Measurements from ENCODE around the gene SNAP47. TPM values are rescaled to one million over a fixed set of nuclear protein-coding genes. Genes with fewer than 3 reads are reported as not detected.
A peak's percentile ranks its signal among the peaks of the same experiment; 100 is the strongest.

The SNAP47 gene
- polyA plus RNA-seq, 1 donor = 25.2 TPM

DNA sequence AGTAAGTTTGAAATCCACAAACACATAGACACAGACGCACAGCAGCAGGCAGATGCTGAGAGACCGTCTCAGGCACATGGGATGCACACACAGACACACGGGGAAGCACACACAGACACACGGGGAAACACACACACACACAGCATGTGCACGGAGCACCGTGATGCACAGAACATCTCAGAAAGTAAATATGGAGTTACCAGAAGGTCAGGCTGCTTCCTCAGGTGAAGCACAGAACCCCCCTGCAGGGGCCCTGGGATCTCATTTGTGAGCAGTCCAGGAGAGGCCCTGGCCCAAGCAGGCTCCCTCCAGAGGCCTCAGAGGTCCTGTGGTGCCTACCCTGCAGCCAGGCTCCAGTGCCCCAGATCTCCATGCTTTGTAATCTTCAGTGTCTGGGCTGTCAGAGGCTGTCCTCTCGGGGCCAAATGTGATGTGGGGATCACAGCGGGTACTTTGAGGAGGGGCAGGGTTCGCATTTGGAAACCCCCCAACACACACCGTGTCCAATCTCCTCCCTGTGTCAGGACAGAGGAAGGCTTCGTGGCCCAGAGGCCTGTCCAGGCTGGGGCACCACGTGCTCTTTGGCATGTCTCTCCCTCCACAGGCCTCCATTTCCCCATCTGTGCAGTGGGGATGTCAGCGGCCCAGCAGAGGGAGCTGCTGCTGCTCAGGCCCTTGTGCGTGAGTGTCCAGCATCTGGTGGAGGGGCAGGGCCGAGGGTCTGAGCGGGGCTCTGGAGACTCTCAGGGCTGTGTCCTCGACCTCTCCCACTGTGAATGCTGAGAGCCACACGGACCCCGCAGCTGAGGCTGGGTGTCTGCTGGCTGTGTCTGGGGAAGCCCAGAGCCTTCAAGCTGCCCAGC is 57.2 kb downstream of the SNAP47 start:
- Histone ChIP-seq H3K9me3 (ENCODE audit: control insufficient read depth, low read depth, low read length) (no peaks in the 10 kb centered on the region), H3K4me1 (ENCODE audit: control insufficient read depth, insufficient read depth, low read length) (peaks cover 7% of the 10 kb centered on the region), H3K27ac (ENCODE audit: low read length) (no peak overlapping the region), H3K36me3 (ENCODE audit: control insufficient read depth, insufficient read depth, low read length) (no peaks in the 10 kb centered on the region), H3K27me3 (ENCODE audit: control insufficient read depth, insufficient read depth, low read length) (peaks cover 16% of the 10 kb centered on the region), H3K4me3 (ENCODE audit: low read length) (no peak overlapping the region)
- DNase-seq = no peak
- no CpG with 5 or more reads among the region's 19 CpGs for WGBS (ENCODE audit: insufficient coverage, low lambda C conversion rate)

DNA sequence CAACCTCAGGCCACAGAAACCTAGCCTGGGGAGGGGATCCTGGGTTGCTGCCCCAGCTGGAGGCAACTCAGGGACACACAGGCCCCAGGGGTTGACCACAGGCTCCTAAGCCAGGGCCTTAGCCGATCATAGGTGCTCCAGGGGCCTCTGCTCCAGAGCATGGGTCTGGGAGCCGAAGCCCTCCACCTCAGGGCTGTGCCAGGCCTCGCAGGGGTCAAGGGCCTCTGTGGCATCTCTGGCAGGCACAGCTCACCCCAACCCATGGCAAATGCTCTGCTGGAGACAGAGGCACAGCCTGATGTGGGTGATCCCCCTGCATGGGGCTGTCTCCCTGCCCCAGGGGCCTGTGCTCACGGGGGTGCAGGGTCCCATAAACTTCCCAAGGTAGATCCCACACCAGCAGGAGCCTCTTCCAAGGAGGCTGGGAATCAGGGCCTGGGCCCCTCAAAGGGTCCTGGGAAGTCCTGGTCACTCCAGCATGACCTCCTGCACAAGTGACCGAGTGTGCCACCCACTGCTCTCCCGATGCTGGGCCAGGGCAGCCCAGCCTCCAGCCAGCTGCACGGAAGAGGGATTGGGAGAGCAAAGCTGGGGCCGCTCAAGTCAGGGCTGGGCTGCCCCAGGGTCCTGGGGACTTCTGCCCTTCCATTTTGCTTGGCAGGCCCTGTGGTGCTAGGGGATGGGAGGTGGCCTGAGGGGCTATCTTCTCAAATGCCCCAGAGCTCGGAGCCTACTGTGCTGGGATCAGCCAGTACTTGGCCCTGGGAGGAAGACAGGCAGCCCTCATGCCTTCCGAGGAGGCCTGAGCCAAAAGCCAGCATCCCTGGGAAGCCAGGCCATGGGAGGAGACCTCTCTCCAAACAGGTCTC is 58.1 kb downstream of the SNAP47 start:
- Histone ChIP-seq H3K4me1 (ENCODE audit: control insufficient read depth, insufficient read depth, low read length) (peaks cover 7% of the 10 kb centered on the region), H3K9me3 (ENCODE audit: control insufficient read depth, low read depth, low read length) (no peaks in the 10 kb centered on the region)
- WGBS (ENCODE audit: insufficient coverage, low lambda C conversion rate) = no CpG with 5 or more reads among the region's 10 CpGs

GRCh38 chr1:227793948-227794816 is 58.9 kb downstream of the SNAP47 start:
- no CpG with 5 or more reads among the region's 12 CpGs for WGBS (ENCODE audit: insufficient coverage, low lambda C conversion rate)
- Histone ChIP-seq H3K27me3 (ENCODE audit: control insufficient read depth, insufficient read depth, low read length) (peaks cover 4% of the 10 kb centered on the region), H3K4me3 (ENCODE audit: low read length) (no peak overlapping the region), H3K4me1 (ENCODE audit: control insufficient read depth, insufficient read depth, low read length) (peaks cover 4% of the 10 kb centered on the region), H3K9me3 (ENCODE audit: control insufficient read depth, low read depth, low read length) (no peaks in the 10 kb centered on the region), H3K36me3 (ENCODE audit: control insufficient read depth, insufficient read depth, low read length) (no peaks in the 10 kb centered on the region), H3K27ac (ENCODE audit: low read length) (no peak overlapping the region)
- peak in 1 of 2 donors; percentile 27 for DNase-seq

More for the DNA sequence above, 58.1 kb downstream of the SNAP47 start:
- Histone ChIP-seq H3K27me3 (ENCODE audit: control insufficient read depth, insufficient read depth, low read length) (peaks cover 13% of the 10 kb centered on the region), H3K36me3 (ENCODE audit: control insufficient read depth, insufficient read depth, low read length) (no peaks in the 10 kb centered on the region), H3K4me3 (ENCODE audit: low read length) (no peak overlapping the region), H3K27ac (ENCODE audit: low read length) (no peak overlapping the region)
- no peak for DNase-seq

- Histone ChIP-seq H3K4me3 (ENCODE audit: low read length) (no peak overlapping the region), H3K27me3 (ENCODE audit: control insufficient read depth, insufficient read depth, low read length) (peaks cover 3% of the 10 kb centered on the region), H3K9me3 (ENCODE audit: control insufficient read depth, low read depth, low read length) (no peaks in the 10 kb centered on the region), H3K36me3 (ENCODE audit: control insufficient read depth, insufficient read depth, low read length) (no peaks in the 10 kb centered on the region), H3K4me1 (ENCODE audit: control insufficient read depth, insufficient read depth, low read length) (peaks cover 4% of the 10 kb centered on the region), H3K27ac (ENCODE audit: low read length) (no peak overlapping the region)
- no peak for DNase-seq
- no CpG with 5 or more reads among the region's 11 CpGs for WGBS (ENCODE audit: insufficient coverage, low lambda C conversion rate)
Observed at GRCh38 chr1:227794817-227795192, 59.6 kb downstream of the SNAP47 start.

DNA sequence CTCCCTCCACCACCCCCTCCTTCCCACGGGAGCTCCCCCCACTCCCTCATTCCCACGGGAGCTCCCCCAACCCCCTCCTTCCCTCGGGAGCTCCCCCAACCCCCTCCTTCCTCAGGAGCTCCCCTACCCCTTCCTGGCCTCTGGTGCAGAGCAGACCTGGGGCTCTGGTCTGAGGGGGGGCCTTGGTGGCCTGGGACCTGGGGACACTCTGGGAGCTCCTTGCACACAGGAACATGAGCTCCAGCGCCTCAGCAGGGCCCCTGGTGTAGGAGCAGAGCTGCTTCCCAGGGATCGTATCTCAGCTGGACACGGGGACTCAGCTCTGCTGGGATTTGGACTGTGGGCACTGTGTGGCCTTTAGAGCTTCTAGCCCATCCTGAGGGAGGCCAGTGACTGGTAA is 60.5 kb downstream of the SNAP47 start:
- no CpG with 5 or more reads among the region's 6 CpGs for WGBS (ENCODE audit: insufficient coverage, low lambda C conversion rate)
- Histone ChIP-seq H3K36me3 (ENCODE audit: control insufficient read depth, insufficient read depth, low read length) (no peaks in the 10 kb centered on the region), H3K27ac (ENCODE audit: low read length) (no peak overlapping the region), H3K4me3 (ENCODE audit: low read length) (no peak overlapping the region), H3K9me3 (ENCODE audit: control insufficient read depth, low read depth, low read length) (no peaks in the 10 kb centered on the region), H3K4me1 (ENCODE audit: control insufficient read depth, insufficient read depth, low read length) (peaks cover 4% of the 10 kb centered on the region), H3K27me3 (ENCODE audit: control insufficient read depth, insufficient read depth, low read length) (no peaks in the 10 kb centered on the region)
- no peak for DNase-seq

- no CpG with 5 or more reads among the region's 5 CpGs for WGBS (ENCODE audit: insufficient coverage, low lambda C conversion rate)
- Histone ChIP-seq H3K27ac (ENCODE audit: low read length) (no peak overlapping the region), H3K4me1 (ENCODE audit: control insufficient read depth, insufficient read depth, low read length) (peaks cover 4% of the 10 kb centered on the region), H3K36me3 (ENCODE audit: control insufficient read depth, insufficient read depth, low read length) (no peaks in the 10 kb centered on the region), H3K27me3 (ENCODE audit: control insufficient read depth, insufficient read depth, low read length) (no peaks in the 10 kb centered on the region), H3K9me3 (ENCODE audit: control insufficient read depth, low read depth, low read length) (no peaks in the 10 kb centered on the region), H3K4me3 (ENCODE audit: low read length) (no peak overlapping the region)
- no peak for DNase-seq
Observed at GRCh38 chr1:227796359-227796915, 61.2 kb downstream of the SNAP47 start.

- H3K9me3 ChIP-seq (ENCODE audit: control insufficient read depth, low read depth, low read length) = no peaks in the 10 kb centered on the region
- DNase-seq = no peak
- no peaks in the 10 kb centered on the region for H3K27me3 ChIP-seq (ENCODE audit: control insufficient read depth, insufficient read depth, low read length)
- no CpG with 5 or more reads among the region's 3 CpGs for WGBS (ENCODE audit: insufficient coverage, low lambda C conversion rate)
- H3K27ac ChIP-seq (ENCODE audit: low read length) = no peak overlapping the region
- peaks cover 4% of the 10 kb centered on the region for H3K4me1 ChIP-seq (ENCODE audit: control insufficient read depth, insufficient read depth, low read length)
- no peaks in the 10 kb centered on the region for H3K36me3 ChIP-seq (ENCODE audit: control insufficient read depth, insufficient read depth, low read length)
- no peak overlapping the region for H3K4me3 ChIP-seq (ENCODE audit: low read length)
Observed at GRCh38 chr1:227797144-227797543, 61.9 kb downstream of the SNAP47 start.

- Histone ChIP-seq H3K4me1 (ENCODE audit: control insufficient read depth, insufficient read depth, low read length) (peaks cover 4% of the 10 kb centered on the region), H3K27me3 (ENCODE audit: control insufficient read depth, insufficient read depth, low read length) (no peaks in the 10 kb centered on the region), H3K36me3 (ENCODE audit: control insufficient read depth, insufficient read depth, low read length) (no peaks in the 10 kb centered on the region), H3K27ac (ENCODE audit: low read length) (no peak overlapping the region), H3K9me3 (ENCODE audit: control insufficient read depth, low read depth, low read length) (no peaks in the 10 kb centered on the region), H3K4me3 (ENCODE audit: low read length) (no peak overlapping the region)
- DNase-seq = no peak
- WGBS (ENCODE audit: insufficient coverage, low lambda C conversion rate) = no CpG with 5 or more reads among the region's 3 CpGs
Observed at GRCh38 chr1:227797625-227798024, 62.4 kb downstream of the SNAP47 start.

DNA sequence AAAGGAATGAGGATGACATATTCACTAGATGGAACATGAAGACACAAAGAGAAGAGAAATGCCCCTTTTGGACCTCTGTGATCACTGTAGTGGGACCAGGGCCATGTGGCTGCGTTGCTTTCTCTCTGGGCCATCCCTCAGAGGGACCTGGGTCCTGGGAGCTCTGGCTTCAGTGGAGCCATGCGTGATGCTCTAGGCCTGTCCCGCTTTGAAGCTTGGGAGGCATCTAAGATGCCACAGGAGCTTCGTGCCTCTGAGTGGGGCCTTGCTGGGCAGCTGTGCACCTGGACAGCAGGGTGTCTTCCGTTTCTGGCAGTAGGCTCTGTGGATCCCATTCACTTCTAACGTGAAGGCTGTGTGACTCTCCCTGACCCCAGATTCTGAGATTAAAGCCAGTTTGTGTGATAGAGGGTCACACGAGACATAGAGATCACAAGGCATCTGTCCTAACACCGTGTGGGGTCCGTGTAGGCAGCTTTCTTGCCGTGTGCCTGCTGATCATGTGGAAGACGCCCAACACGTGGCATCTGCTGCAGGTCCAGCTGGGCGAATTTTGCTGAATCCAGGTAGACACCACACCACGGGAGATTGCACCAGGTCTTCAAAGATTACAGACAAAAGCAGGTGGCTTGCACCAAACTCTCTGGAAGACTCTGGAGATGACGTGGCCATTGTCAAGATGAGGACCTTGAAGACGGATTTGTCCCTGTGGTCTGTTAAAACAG is 63.0 kb downstream of the SNAP47 start:
- H3K36me3 ChIP-seq (ENCODE audit: control insufficient read depth, insufficient read depth, low read length) = no peaks in the 10 kb centered on the region
- H3K27ac ChIP-seq (ENCODE audit: low read length) = no peak overlapping the region
- no peaks in the 10 kb centered on the region for H3K9me3 ChIP-seq (ENCODE audit: control insufficient read depth, low read depth, low read length)
- peaks cover 4% of the 10 kb centered on the region for H3K4me1 ChIP-seq (ENCODE audit: control insufficient read depth, insufficient read depth, low read length)
- WGBS (ENCODE audit: insufficient coverage, low lambda C conversion rate) = no CpG with 5 or more reads among the region's 16 CpGs
- no peaks in the 10 kb centered on the region for H3K27me3 ChIP-seq (ENCODE audit: control insufficient read depth, insufficient read depth, low read length)
- DNase-seq = no peak
- no peak overlapping the region for H3K4me3 ChIP-seq (ENCODE audit: low read length)
